GM19397 (cell line): Measurements from ENCODE around the gene SBSN.
A peak's percentile ranks its signal among the peaks of the same experiment; 100 is the strongest.

ENCODE experiments used
- ATAC-seq: cut with Tn5 transposase; IDR thresholded peaks from one replicate; pipeline ENCODE4 v1.9.1; 2021; ENCODE audit warnings: mild to moderate bottlenecking, moderate library complexity; ENCODE audit not compliant: unreplicated experiment

The SBSN gene

GRCh38 chr19:35528218-35529038, at the start of gene SBSN:
Gene SBSN, minus strand, starts transcription at chr19:35528311. Its CDS starts 30 bp downstream, at chr19:35528281.
- ATAC-seq = no peak

GRCh38 chr19:35571406-35571965, 43.4 kb upstream of the SBSN start:
- no peak for ATAC-seq

- no peak for ATAC-seq
Observed at GRCh38 chr19:35569281-35569781, 41.2 kb upstream of the SBSN start.

GRCh38 chr19:35566738-35567137, 38.6 kb upstream of the SBSN start:
- ATAC-seq = no peak

GRCh38 chr19:35565016-35565856, 37.1 kb upstream of the SBSN start:
- ATAC-seq = no peak

- ATAC-seq = no peak
Observed at GRCh38 chr19:35563207-35563829, 35.2 kb upstream of the SBSN start, which contains the start of gene ATP4A. Gene ATP4A, minus strand, starts transcription at chr19:35563658. Its CDS starts 29 bp downstream, at chr19:35563629.

- no peak for ATAC-seq
Observed at GRCh38 chr19:35562776-35563175, 34.7 kb upstream of the SBSN start.

- ATAC-seq = no peak
Observed at GRCh38 chr19:35562336-35562735, 34.2 kb upstream of the SBSN start.

GRCh38 chr19:35561436-35561835, 33.3 kb upstream of the SBSN start:
- ATAC-seq = no peak

GRCh38 chr19:35560677-35561076, 32.6 kb upstream of the SBSN start:
- ATAC-seq = no peak

- ATAC-seq = no peak
Observed at GRCh38 chr19:35560271-35560670, 32.2 kb upstream of the SBSN start.

- ATAC-seq = no peak
Observed at GRCh38 chr19:35559781-35560180, 31.7 kb upstream of the SBSN start.

- peak; percentile 49 for ATAC-seq
Observed at GRCh38 chr19:35559281-35559659, 31.2 kb upstream of the SBSN start.

- no peak for ATAC-seq
Observed at GRCh38 chr19:35558400-35559280, 30.5 kb upstream of the SBSN start.

- ATAC-seq = no peak
Observed at GRCh38 chr19:35557539-35558399, 29.7 kb upstream of the SBSN start.

GRCh38 chr19:35556846-35557538, 28.9 kb upstream of the SBSN start:
- no peak for ATAC-seq

GRCh38 chr19:35556025-35556590, 28.0 kb upstream of the SBSN start:
- no peak for ATAC-seq
